NCI-H2107 (cell line): ENCODE results near the gene BMX.

Experiments
- DNase-seq: peaks from one replicate; lab custom pipeline; 2025; lab: John Stamatoyannopoulos, UW

The BMX gene

GRCh38 chrX:15570145-15570544 is 69.5 kb downstream of the BMX start:
- no peak for DNase-seq

GRCh38 chrX:15574017-15574416 is 73.4 kb downstream of the BMX start:
- DNase-seq: no peak

GRCh38 chrX:15576019-15576418 is 75.4 kb downstream of the BMX start:
- DNase-seq: no peak

- DNase-seq: no peak
These were observed 79.5 kb downstream of the BMX start for GRCh38 chrX:15579778-15580747.

- DNase-seq: no peak
These were observed 93.8 kb downstream of the BMX start for GRCh38 chrX:15594371-15594770.

- DNase-seq: no peak
These were observed 97.4 kb downstream of the BMX start for GRCh38 chrX:15598026-15598425.

- DNase-seq: no peak
These were observed 98.9 kb downstream of the BMX start for GRCh38 chrX:15599461-15599860.

- DNase-seq: no peak
These were observed 99.4 kb downstream of the BMX start for GRCh38 chrX:15600049-15600448.

GRCh38 chrX:15600745-15601144 is 100.1 kb downstream of the BMX start, which contains the start of gene ACE2:
Gene ACE2, minus strand, starts transcription at chrX:15600960. Its CDS starts 49 bp downstream, at chrX:15600911.
- no peak for DNase-seq

- DNase-seq: no peak
These were observed 101.3 kb downstream of the BMX start for GRCh38 chrX:15601932-15602331.

GRCh38 chrX:15602761-15603160 is 102.2 kb downstream of the BMX start:
- no peak for DNase-seq

- DNase-seq: no peak
These were observed 104.6 kb downstream of the BMX start for GRCh38 chrX:15605226-15605625.
